Measurements from ENCODE around the gene LMOD1. TPM values are rescaled to one million over a fixed set of nuclear protein-coding genes. Genes with fewer than 3 reads are reported as not detected.
A peak's percentile ranks its signal among the peaks of the same experiment; 100 is the strongest.

LMOD1 gene
- total RNA-seq, 6 experiments from 2014 or later = 19.0 to 37.4 (median 36.5) TPM

DNA sequence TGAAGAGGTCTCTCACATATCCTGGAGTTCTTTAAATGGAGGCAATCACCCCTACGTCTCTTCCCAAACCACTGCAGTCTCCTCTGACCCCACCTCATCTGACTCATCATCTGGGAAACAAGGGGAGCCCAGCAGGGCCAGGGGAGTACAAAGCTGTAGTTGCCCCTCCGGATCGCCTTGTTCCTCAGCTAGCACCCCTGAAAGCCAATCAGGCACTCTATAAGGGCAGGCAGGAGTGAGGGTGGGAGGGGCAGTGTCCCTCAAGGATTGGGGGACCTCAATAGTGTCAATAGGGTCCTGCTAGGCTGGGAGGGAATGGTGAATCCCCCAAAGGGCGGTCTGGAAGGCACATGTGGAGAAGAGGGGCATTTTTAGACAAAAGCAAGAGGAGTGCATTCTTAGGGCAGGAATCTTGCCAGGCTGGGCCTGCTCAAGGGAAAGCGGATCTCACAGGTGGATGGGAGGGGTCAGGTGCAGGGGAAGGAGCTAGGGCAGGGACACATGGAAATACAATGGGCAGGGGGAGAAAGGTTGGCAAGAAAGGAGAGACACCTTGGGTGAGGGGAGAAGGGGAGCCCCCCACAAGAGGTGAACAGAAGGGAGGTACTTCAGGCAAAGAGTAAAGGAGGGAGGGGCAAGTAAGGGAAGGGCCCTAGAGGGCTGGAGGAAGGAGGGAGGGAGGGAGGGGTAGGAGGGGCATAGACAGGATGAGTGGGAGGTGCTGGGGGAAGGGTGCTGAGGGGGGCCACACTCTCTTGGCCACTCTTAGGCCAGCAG lies 51.8 kb downstream of the LMOD1 start:
- peak overlapping the region; percentile 56 for H3K27ac Mint-ChIP-seq
- H3K4me3 Mint-ChIP-seq = no peak overlapping the region
- H3K4me1 Mint-ChIP-seq (ENCODE audit: low read depth) = peaks cover 56% of the 10 kb centered on the region
- H3K36me3 Mint-ChIP-seq (ENCODE audit: low read depth) = peaks cover 9% of the 10 kb centered on the region; the same call in 1 of the 2 replicates
- DNase-seq = no peak
- no peaks in the 10 kb centered on the region for H3K9me3 Mint-ChIP-seq
- TF ChIP-seq CTCF (IDR thresholded peaks at IDR 0.05) = no peak
- H3K27me3 Mint-ChIP-seq (ENCODE audit: insufficient read depth) = peaks cover 6% of the 10 kb centered on the region

- no peaks in the 10 kb centered on the region for H3K9me3 Mint-ChIP-seq
- H3K27ac Mint-ChIP-seq = 0 out of 2 replicates have a peak overlapping the region, but pooled peaks have one; percentile 4
- H3K4me1 Mint-ChIP-seq (ENCODE audit: low read depth) = peaks cover 54% of the 10 kb centered on the region
- TF ChIP-seq CTCF (IDR thresholded peaks at IDR 0.05) = no peak
- 0 out of 2 replicates have a peak, but pooled peaks cover 4% of the 10 kb centered on the region for H3K36me3 Mint-ChIP-seq (ENCODE audit: low read depth)
- no peak overlapping the region for H3K4me3 Mint-ChIP-seq
- H3K27me3 Mint-ChIP-seq (ENCODE audit: insufficient read depth) = peaks cover 6% of the 10 kb centered on the region
- DNase-seq = no peak
These were observed 52.9 kb downstream of the LMOD1 start for GRCh38 chr1:201893431-201893830.

GRCh38 chr1:201892211-201892610 lies 54.1 kb downstream of the LMOD1 start:
- no peaks in the 10 kb centered on the region for H3K9me3 Mint-ChIP-seq

GRCh38 chr1:201891451-201892045 lies 54.8 kb downstream of the LMOD1 start:
- TF ChIP-seq CTCF (IDR thresholded peaks at IDR 0.05) = no peak
- peaks cover 52% of the 10 kb centered on the region for H3K4me1 Mint-ChIP-seq (ENCODE audit: low read depth)
- no peaks in the 10 kb centered on the region for H3K36me3 Mint-ChIP-seq (ENCODE audit: low read depth)
- H3K27me3 Mint-ChIP-seq (ENCODE audit: insufficient read depth) = peaks cover 6% of the 10 kb centered on the region
- H3K27ac Mint-ChIP-seq = no peak overlapping the region
- H3K9me3 Mint-ChIP-seq = no peaks in the 10 kb centered on the region
- H3K4me3 Mint-ChIP-seq = no peak overlapping the region
- DNase-seq = no peak

More at GRCh38 chr1:201892211-201892610, 54.1 kb downstream of the LMOD1 start:
- no peak overlapping the region for H3K27ac Mint-ChIP-seq
- H3K36me3 Mint-ChIP-seq (ENCODE audit: low read depth) = no peaks in the 10 kb centered on the region
- H3K4me1 Mint-ChIP-seq (ENCODE audit: low read depth) = peaks cover 52% of the 10 kb centered on the region
- DNase-seq = no peak
- no peak overlapping the region for H3K4me3 Mint-ChIP-seq
- no peak for TF ChIP-seq CTCF (IDR thresholded peaks at IDR 0.05)
- H3K27me3 Mint-ChIP-seq (ENCODE audit: insufficient read depth) = peaks cover 6% of the 10 kb centered on the region

GRCh38 chr1:201890806-201891450 lies 55.4 kb downstream of the LMOD1 start:
- H3K27me3 Mint-ChIP-seq (ENCODE audit: insufficient read depth) = peaks cover 6% of the 10 kb centered on the region
- no peak overlapping the region for H3K4me3 Mint-ChIP-seq

More at GRCh38 chr1:201890806-201891450, 55.4 kb downstream of the LMOD1 start:
- Mint-ChIP-seq H3K4me1 (ENCODE audit: low read depth) (peaks cover 48% of the 10 kb centered on the region), H3K9me3 (no peaks in the 10 kb centered on the region), H3K36me3 (ENCODE audit: low read depth) (no peaks in the 10 kb centered on the region), H3K27ac (no peak overlapping the region)
- TF ChIP-seq CTCF (IDR thresholded peaks at IDR 0.05) = no peak
- no peak for DNase-seq
